Subcutaneous adipose tissue (tissue), 4 donors: ENCODE data around the gene ARID1B. TPM values are rescaled to one million over a fixed set of nuclear protein-coding genes. Genes with fewer than 3 reads are reported as not detected.

Experiments used
- CTCF ChIP-seq: fragments of 450-650 bp; IDR thresholded peaks from one replicate; pipeline ENCODE4 v1.5.1; 2016; ENCODE audit warnings: low read depth, mild to moderate bottlenecking, control low read depth, antibody characterized with exemption, moderate library complexity
- total RNA-seq, 4 donors: library from RNA; depleted of rRNA; stranded (reverse); fragments of >200 nt; gene quantifications; one replicate each; pipeline ENCODE4 v1.1.0, GENCODE V29; 2016

The ARID1B gene
- total RNA-seq, 4 donors from 2014 or later: 93.8 to 137 (median 104) TPM

- TF ChIP-seq CTCF: no peak
Measured at GRCh38 chr6:156866220-156867015, 89.2 kb downstream of the ARID1B start.

GRCh38 chr6:156867121-156867520 lies 89.9 kb downstream of the ARID1B start:
- TF ChIP-seq CTCF: no peak

- no peak for TF ChIP-seq CTCF
Measured at GRCh38 chr6:156868385-156868784, 91.2 kb downstream of the ARID1B start.

GRCh38 chr6:156869980-156870398 lies 92.8 kb downstream of the ARID1B start:
- TF ChIP-seq CTCF: no peak

GRCh38 chr6:156870924-156871539 lies 93.9 kb downstream of the ARID1B start:
- no peak for TF ChIP-seq CTCF

GRCh38 chr6:156872903-156873302 lies 95.7 kb downstream of the ARID1B start:
- no peak for TF ChIP-seq CTCF

- no peak for TF ChIP-seq CTCF
Measured at GRCh38 chr6:156873654-156874380, 96.6 kb downstream of the ARID1B start.
